Measurements from ENCODE around the gene MTMR4. TPM values are rescaled to one million over a fixed set of nuclear protein-coding genes. Genes with fewer than 3 reads are reported as not detected.
A peak's percentile ranks its signal among the peaks of the same experiment; 100 is the strongest.

Gene MTMR4
- total RNA-seq, 2 experiments from 2014 or later: 69.2 to 77.9 TPM

GRCh38 chr17:58534901-58535421 lies 20.5 kb upstream of the MTMR4 start:
- POLR2A ChIA-PET: no interaction called here
- CTCF ChIA-PET: no interaction called here
- Mint-ChIP-seq H3K27me3 (peaks cover 19% of the 10 kb centered on the region), H3K9me3 (ENCODE audit: low read depth) (no peaks in the 10 kb centered on the region), H3K27ac (no peak overlapping the region), H3K4me1 (no peaks in the 10 kb centered on the region), H3K36me3 (ENCODE audit: low read depth) (no peaks in the 10 kb centered on the region), H3K4me3 (no peak overlapping the region)
- intact Hi-C loops (cut with DNase I, micrococcal nuclease): loop anchor here in 1 of 2 experiments (5.0 kb wide), 1 partner anchor 92 kb away; no protein-coding TSS in a partner anchor
- no peak for DNase-seq
- no peak for ATAC-seq

DNA sequence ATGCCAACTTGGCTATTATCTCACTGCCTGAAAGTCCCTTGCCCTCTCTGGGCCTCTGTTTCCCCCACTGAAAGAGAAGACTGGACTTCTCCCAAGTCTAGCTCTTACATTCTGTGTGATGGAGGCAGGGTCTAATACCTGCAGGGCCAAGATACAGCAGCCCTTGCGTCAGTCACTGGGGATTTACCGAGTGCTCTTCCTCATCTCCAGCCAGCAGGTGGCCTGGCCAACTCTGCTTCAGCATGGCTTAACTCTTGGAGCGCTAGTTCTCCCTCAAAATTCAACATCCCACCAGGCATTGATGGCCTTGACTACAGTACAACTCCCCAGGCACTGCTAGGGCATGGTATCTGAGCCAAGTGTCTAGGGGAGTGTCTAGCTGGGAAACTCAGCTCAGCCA lies 19.9 kb upstream of the MTMR4 start:
- intact Hi-C loops (cut with DNase I, micrococcal nuclease): loop anchor here in 1 of 2 experiments (5.0 kb wide), 1 partner anchor 93 kb away; no protein-coding TSS in a partner anchor
- no peak for DNase-seq
- CTCF ChIA-PET: no interaction called here
- no peaks in the 10 kb centered on the region for H3K9me3 Mint-ChIP-seq (ENCODE audit: low read depth)
- POLR2A ChIA-PET: interaction anchor here (0.7 kb wide), 1 partner anchor 96 kb away, joined by 4 read pairs; no protein-coding TSS in a partner anchor
- ATAC-seq: no peak
- H3K4me1 Mint-ChIP-seq: no peaks in the 10 kb centered on the region
- H3K27ac Mint-ChIP-seq: no peak overlapping the region
- peaks cover 19% of the 10 kb centered on the region for H3K27me3 Mint-ChIP-seq
- H3K4me3 Mint-ChIP-seq: no peak overlapping the region
- H3K36me3 Mint-ChIP-seq (ENCODE audit: low read depth): no peaks in the 10 kb centered on the region

- CTCF ChIA-PET: no interaction called here
- Mint-ChIP-seq H3K36me3 (ENCODE audit: low read depth) (no peaks in the 10 kb centered on the region), H3K27ac (no peak overlapping the region), H3K27me3 (peaks cover 19% of the 10 kb centered on the region), H3K9me3 (ENCODE audit: low read depth) (no peaks in the 10 kb centered on the region), H3K4me1 (no peaks in the 10 kb centered on the region), H3K4me3 (no peak overlapping the region)
- ATAC-seq (no peak), DNase-seq (no peak)
- POLR2A ChIA-PET: interaction anchor here (0.6 to 0.7 kb wide), 2 partner anchors 33 to 97 kb away, joined by 4 read pairs; no protein-coding TSS in a partner anchor
- intact Hi-C loops (cut with DNase I, micrococcal nuclease): loop anchor here in 1 of 2 experiments (5.0 kb wide), 1 partner anchor 94 kb away; no protein-coding TSS in a partner anchor
These were observed 19.3 kb upstream of the MTMR4 start for GRCh38 chr17:58533616-58534188.

DNA sequence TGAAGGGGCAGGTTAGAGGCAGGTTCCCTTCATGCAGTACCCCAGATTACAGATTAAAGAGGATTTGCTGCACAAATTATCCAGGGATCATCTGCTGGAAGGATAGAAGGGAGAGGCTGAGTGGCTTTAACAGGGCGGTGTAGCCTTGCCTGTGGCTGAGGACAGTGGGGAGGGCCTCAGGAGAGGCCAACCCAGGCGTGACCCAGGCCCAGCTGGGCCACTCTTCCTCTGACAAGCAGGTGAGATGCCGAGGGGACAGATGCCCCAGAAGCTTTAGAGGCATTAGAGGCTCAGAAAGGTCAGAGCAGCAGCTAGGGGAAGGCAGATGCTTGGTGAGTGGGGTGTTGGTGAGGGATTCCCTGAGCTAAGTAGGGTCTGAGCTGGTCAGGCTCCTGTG lies 18.1 kb upstream of the MTMR4 start:
- ATAC-seq: no peak
- Mint-ChIP-seq H3K4me1 (no peaks in the 10 kb centered on the region), H3K27me3 (peaks cover 19% of the 10 kb centered on the region), H3K27ac (no peak overlapping the region), H3K36me3 (ENCODE audit: low read depth) (no peaks in the 10 kb centered on the region), H3K9me3 (ENCODE audit: low read depth) (no peaks in the 10 kb centered on the region), H3K4me3 (no peak overlapping the region)
- ChIA-PET CTCF (interaction anchor here (0.7 to 0.8 kb wide), 3 partner anchors 8 to 55 kb away, joined by 3 to 4 read pairs (median 3); no protein-coding TSS in a partner anchor), POLR2A (interaction anchor here (1.8 kb wide), 1 partner anchor 98 kb away, joined by 12 read pairs; no protein-coding TSS in a partner anchor)
- intact Hi-C loops (cut with DNase I, micrococcal nuclease): loop anchor here in 1 of 2 experiments (5.0 kb wide), 1 partner anchor 95 kb away; no protein-coding TSS in a partner anchor
- DNase-seq: no peak

GRCh38 chr17:58531661-58532554 lies 17.5 kb upstream of the MTMR4 start:
- CTCF ChIA-PET: interaction anchor here (0.6 to 0.8 kb wide), 3 partner anchors 9 to 11 kb away, joined by 3 to 4 read pairs (median 3); no protein-coding TSS in a partner anchor
- Mint-ChIP-seq H3K4me3 (peak overlapping the region; percentile 31), H3K9me3 (ENCODE audit: low read depth) (no peaks in the 10 kb centered on the region), H3K27me3 (peaks cover 19% of the 10 kb centered on the region), H3K36me3 (ENCODE audit: low read depth) (no peaks in the 10 kb centered on the region), H3K27ac (no peak overlapping the region), H3K4me1 (no peaks in the 10 kb centered on the region)
- intact Hi-C loops (cut with DNase I, micrococcal nuclease): loop anchor here in 1 of 2 experiments (5.0 kb wide), 1 partner anchor 95 kb away; no protein-coding TSS in a partner anchor
- POLR2A ChIA-PET: interaction anchor here (1.0 to 1.8 kb wide), 3 partner anchors 13 to 100 kb away, joined by 4 to 12 read pairs (median 7); no protein-coding TSS in a partner anchor
- peak; percentile 70 for DNase-seq
- peak; percentile 92 for ATAC-seq

GRCh38 chr17:58531122-58531521 lies 16.7 kb upstream of the MTMR4 start:
- CTCF ChIA-PET: interaction anchor here (0.6 kb wide), 1 partner anchor 11 kb away, joined by 3 read pairs; no protein-coding TSS in a partner anchor

GRCh38 chr17:58530655-58531054 lies 16.2 kb upstream of the MTMR4 start:
- DNase-seq (no peak), ATAC-seq (no peak)
- no peak overlapping the region for H3K27ac Mint-ChIP-seq
- H3K27me3 Mint-ChIP-seq: peaks cover 17% of the 10 kb centered on the region
- no peaks in the 10 kb centered on the region for H3K9me3 Mint-ChIP-seq (ENCODE audit: low read depth)
- H3K36me3 Mint-ChIP-seq (ENCODE audit: low read depth): no peaks in the 10 kb centered on the region
- no peaks in the 10 kb centered on the region for H3K4me1 Mint-ChIP-seq
- intact Hi-C loops (cut with DNase I, micrococcal nuclease): loop anchor here in 1 of 2 experiments (5.0 kb wide), 1 partner anchor 97 kb away; no protein-coding TSS in a partner anchor
- ChIA-PET POLR2A (no interaction called here), CTCF (interaction anchor here (0.8 to 1.4 kb wide), 2 partner anchors 10 to 16 kb away, joined by 3 to 5 read pairs; partner anchors contain the start of gene MTMR4)
- no peak overlapping the region for H3K4me3 Mint-ChIP-seq

More at GRCh38 chr17:58531122-58531521, 16.7 kb upstream of the MTMR4 start:
- Mint-ChIP-seq H3K4me3 (no peak overlapping the region), H3K9me3 (ENCODE audit: low read depth) (no peaks in the 10 kb centered on the region), H3K36me3 (ENCODE audit: low read depth) (no peaks in the 10 kb centered on the region), H3K4me1 (no peaks in the 10 kb centered on the region), H3K27me3 (peaks cover 19% of the 10 kb centered on the region), H3K27ac (no peak overlapping the region)
- DNase-seq: no peak
- no peak for ATAC-seq
- intact Hi-C loops (cut with DNase I, micrococcal nuclease): loop anchor here in 1 of 2 experiments (5.0 kb wide), 1 partner anchor 96 kb away; no protein-coding TSS in a partner anchor
- POLR2A ChIA-PET: interaction anchor here (1.0 kb wide), 1 partner anchor 12 kb away, joined by 7 read pairs; no protein-coding TSS in a partner anchor

DNA sequence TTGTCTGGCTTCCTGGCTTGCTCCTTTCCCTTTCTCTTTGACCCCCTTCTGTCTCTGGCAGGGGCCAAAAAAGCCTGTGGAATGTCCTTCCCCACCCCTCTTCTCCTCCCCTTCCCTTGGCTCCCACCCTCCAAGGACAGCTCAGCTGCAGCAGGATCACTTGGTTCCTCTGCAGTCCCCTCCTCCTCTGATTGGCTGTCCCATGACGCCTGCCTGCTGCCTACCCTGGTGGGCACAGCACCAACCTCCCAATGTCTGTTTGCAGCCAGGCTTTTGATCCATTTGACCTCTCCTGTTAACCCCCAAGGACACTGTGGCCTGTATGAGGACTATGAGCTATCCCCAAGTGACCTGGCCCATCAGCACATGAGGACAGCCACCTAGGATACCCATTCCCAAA lies 14.8 kb upstream of the MTMR4 start:
- no peak for DNase-seq
- ChIA-PET POLR2A (interaction anchor here (1.0 kb wide), 1 partner anchor 102 kb away, joined by 3 read pairs; no protein-coding TSS in a partner anchor), CTCF (interaction anchor here (1.2 to 2.8 kb wide), 3 partner anchors 10 to 15 kb away, joined by 3 to 13 read pairs (median 5); partner anchors contain the start of gene MTMR4)
- intact Hi-C loops (cut with DNase I, micrococcal nuclease): no loop called here
- no peak overlapping the region for H3K4me3 Mint-ChIP-seq
- H3K4me1 Mint-ChIP-seq: no peaks in the 10 kb centered on the region
- H3K27ac Mint-ChIP-seq: no peak overlapping the region
- H3K36me3 Mint-ChIP-seq (ENCODE audit: low read depth): no peaks in the 10 kb centered on the region
- H3K27me3 Mint-ChIP-seq: peaks cover 7% of the 10 kb centered on the region
- no peak for ATAC-seq
- H3K9me3 Mint-ChIP-seq (ENCODE audit: low read depth): no peaks in the 10 kb centered on the region

DNA sequence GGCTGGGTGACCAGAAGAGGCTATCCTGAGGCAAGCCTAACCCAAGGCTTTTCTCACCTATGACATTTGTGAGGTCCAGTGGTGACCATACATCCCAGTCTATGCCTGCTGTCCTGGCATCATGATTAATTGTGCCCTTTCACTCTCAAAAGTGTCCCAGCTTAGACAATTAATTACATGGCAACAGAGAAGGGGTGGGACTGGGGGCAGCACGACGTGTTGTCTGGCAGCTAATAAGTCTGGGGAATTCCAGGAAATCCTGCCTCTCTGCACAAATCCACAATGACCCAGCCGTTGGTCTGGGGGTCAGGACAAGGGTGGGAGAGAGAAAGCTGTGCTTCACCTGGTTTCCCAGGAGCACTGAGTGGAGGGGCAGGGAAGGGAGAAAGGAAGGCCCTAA lies 14.0 kb upstream of the MTMR4 start:
- Mint-ChIP-seq H3K27me3 (peaks cover 7% of the 10 kb centered on the region), H3K9me3 (ENCODE audit: low read depth) (no peaks in the 10 kb centered on the region), H3K27ac (no peak overlapping the region), H3K36me3 (ENCODE audit: low read depth) (no peaks in the 10 kb centered on the region), H3K4me1 (no peaks in the 10 kb centered on the region), H3K4me3 (no peak overlapping the region)
- CTCF ChIA-PET: interaction anchor here (0.6 to 2.8 kb wide), 4 partner anchors 9 to 89 kb away, joined by 3 to 13 read pairs (median 4); no protein-coding TSS in a partner anchor
- ATAC-seq: no peak
- intact Hi-C loops (cut with DNase I, micrococcal nuclease): no loop called here
- no peak for DNase-seq
- POLR2A ChIA-PET: no interaction called here

GRCh38 chr17:58527949-58528348 lies 13.5 kb upstream of the MTMR4 start:
- no peaks in the 10 kb centered on the region for H3K4me1 Mint-ChIP-seq
- no peaks in the 10 kb centered on the region for H3K36me3 Mint-ChIP-seq (ENCODE audit: low read depth)
- POLR2A ChIA-PET: no interaction called here
- DNase-seq (no peak), ATAC-seq (no peak)
- H3K4me3 Mint-ChIP-seq: no peak overlapping the region
- H3K27me3 Mint-ChIP-seq: peaks cover 2% of the 10 kb centered on the region
- H3K9me3 Mint-ChIP-seq (ENCODE audit: low read depth): no peaks in the 10 kb centered on the region
- intact Hi-C loops (cut with DNase I, micrococcal nuclease): no loop called here
- no peak overlapping the region for H3K27ac Mint-ChIP-seq
- CTCF ChIA-PET: interaction anchor here (0.6 to 2.8 kb wide), 5 partner anchors 9 to 756 kb away, joined by 3 to 13 read pairs (median 4); no protein-coding TSS in a partner anchor

- ATAC-seq: no peak
- no peaks in the 10 kb centered on the region for H3K4me1 Mint-ChIP-seq
- H3K27ac Mint-ChIP-seq: no peak overlapping the region
- CTCF ChIA-PET: interaction anchor here (0.6 to 2.8 kb wide), 3 partner anchors 8 to 755 kb away, joined by 4 to 13 read pairs (median 5); no protein-coding TSS in a partner anchor
- intact Hi-C loops (cut with DNase I, micrococcal nuclease): no loop called here
- H3K36me3 Mint-ChIP-seq (ENCODE audit: low read depth): no peaks in the 10 kb centered on the region
- no peaks in the 10 kb centered on the region for H3K27me3 Mint-ChIP-seq
- DNase-seq: no peak
- no peak overlapping the region for H3K4me3 Mint-ChIP-seq
- POLR2A ChIA-PET: no interaction called here
- H3K9me3 Mint-ChIP-seq (ENCODE audit: low read depth): no peaks in the 10 kb centered on the region
These were observed 12.9 kb upstream of the MTMR4 start for GRCh38 chr17:58527306-58527705.

Measured in activated CD4-positive, alpha-beta T cell treated with anti-CD3 and anti-CD28 coated beads for 36 hours (primary cell).